Measurements from ENCODE around the gene UBE2L6.
"Not testable (repeated sequence)": the region's sequence is repeated elsewhere in the genome, so short reads cannot be mapped to it uniquely, and the experiment has no call there.

DNA sequence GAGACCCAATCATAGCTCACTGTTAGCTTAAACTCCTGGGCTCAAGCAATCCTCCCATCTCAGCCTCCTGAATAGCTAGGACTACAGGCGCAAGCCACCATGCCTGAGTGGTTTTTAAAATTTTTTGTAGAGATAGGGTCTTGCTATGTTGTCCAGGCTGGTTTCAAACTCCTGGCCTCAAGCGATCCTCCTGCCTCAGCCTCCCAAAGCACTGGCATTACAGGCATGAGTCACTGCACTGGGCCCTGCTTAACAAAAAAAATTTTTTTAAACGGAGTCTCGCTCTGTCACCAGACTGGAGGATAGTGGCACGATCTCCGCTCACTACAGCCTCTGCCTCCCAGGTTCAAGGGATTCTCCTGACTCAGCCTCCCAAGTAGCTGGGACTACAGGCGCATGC lies 33.0 kb downstream of the UBE2L6 start:
- TF ChIP-seq, protein P1, sequence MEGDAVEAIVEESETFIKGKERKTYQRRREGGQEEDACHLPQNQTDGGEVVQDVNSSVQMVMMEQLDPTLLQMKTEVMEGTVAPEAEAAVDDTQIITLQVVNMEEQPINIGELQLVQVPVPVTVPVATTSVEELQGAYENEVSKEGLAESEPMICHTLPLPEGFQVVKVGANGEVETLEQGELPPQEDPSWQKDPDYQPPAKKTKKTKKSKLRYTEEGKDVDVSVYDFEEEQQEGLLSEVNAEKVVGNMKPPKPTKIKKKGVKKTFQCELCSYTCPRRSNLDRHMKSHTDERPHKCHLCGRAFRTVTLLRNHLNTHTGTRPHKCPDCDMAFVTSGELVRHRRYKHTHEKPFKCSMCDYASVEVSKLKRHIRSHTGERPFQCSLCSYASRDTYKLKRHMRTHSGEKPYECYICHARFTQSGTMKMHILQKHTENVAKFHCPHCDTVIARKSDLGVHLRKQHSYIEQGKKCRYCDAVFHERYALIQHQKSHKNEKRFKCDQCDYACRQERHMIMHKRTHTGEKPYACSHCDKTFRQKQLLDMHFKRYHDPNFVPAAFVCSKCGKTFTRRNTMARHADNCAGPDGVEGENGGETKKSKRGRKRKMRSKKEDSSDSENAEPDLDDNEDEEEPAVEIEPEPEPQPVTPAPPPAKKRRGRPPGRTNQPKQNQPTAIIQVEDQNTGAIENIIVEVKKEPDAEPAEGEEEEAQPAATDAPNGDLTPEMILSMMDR (IDR thresholded peaks at IDR 0.05): not testable (repeated sequence)
- not testable (repeated sequence) for TF ChIP-seq POLR2AphosphoS5 (IDR thresholded peaks at IDR 0.05; ENCODE audit: insufficient read depth in 1 of 2, low read depth in 1 of 2)

All from vagina (tissue), 2 donors.